Osteoblast (primary cell): ENCODE measurements around the gene CWC22. TPM values are rescaled to one million over a fixed set of nuclear protein-coding genes. Genes with fewer than 3 reads are reported as not detected.

Source experiments
- DNase-seq: peaks from one replicate; pipeline ENCODE4 v3.0.0; 2011; ENCODE audit warnings: low spot score, mixed read lengths; ENCODE audit not compliant: insufficient read length; ENCODE audit errors: missing footprints
- H2AFZ ChIP-seq: 2 replicates; pipeline ENCODE4 v1.6.0; 2011; ENCODE audit warnings: mild to moderate bottlenecking, low read length
- H3K27ac ChIP-seq: 2 replicates; pipeline ENCODE4 v1.5.1; 2011; ENCODE audit warnings: mild to moderate bottlenecking, low read depth, low read length, moderate library complexity
- H3K27me3 ChIP-seq: 2 replicates; pipeline ENCODE4 v1.6.0; 2012; ENCODE audit warnings: mild to moderate bottlenecking, control low read depth, inconsistent platforms, low read length, moderate library complexity; ENCODE audit not compliant: insufficient read depth
- H3K36me3 ChIP-seq: 2 replicates; pipeline ENCODE4 v1.5.1; 2011; ENCODE audit warnings: mild to moderate bottlenecking, low read length, control low read depth, moderate library complexity; ENCODE audit not compliant: insufficient read depth
- H3K4me1 ChIP-seq: 2 replicates; pipeline ENCODE4 v1.5.1; 2011; ENCODE audit warnings: mild to moderate bottlenecking, low read length, control low read depth, moderate library complexity; ENCODE audit not compliant: insufficient read depth
- H3K4me2 ChIP-seq: 2 replicates; pipeline ENCODE4 v1.6.0; 2011; ENCODE audit warnings: mild to moderate bottlenecking, low read length; ENCODE audit not compliant: insufficient read depth
- H3K4me3 ChIP-seq: fragments of 200-600 bp; sonication (generic); 3 replicates; pipeline ENCODE4 v1.5.1; 2012; ENCODE audit warnings: mild to moderate bottlenecking, low read length, inconsistent platforms; ENCODE audit not compliant: insufficient read depth
- H3K79me2 ChIP-seq: 2 replicates; pipeline ENCODE4 v1.6.0; 2012; ENCODE audit warnings: mild to moderate bottlenecking, low read length, control low read depth, inconsistent platforms; ENCODE audit not compliant: insufficient read depth
- H3K9me3 ChIP-seq: 2 replicates; pipeline ENCODE4 v1.5.1; 2011; ENCODE audit warnings: low read depth, low read length, control low read depth
- H4K20me1 ChIP-seq: 2 replicates; pipeline ENCODE4 v1.6.0; 2012; ENCODE audit warnings: mild to moderate bottlenecking, low read length, control low read depth; ENCODE audit not compliant: insufficient read depth
- small RNA-seq: library from RNA; depleted of rRNA; stranded (forward); fragments of <200 nt; gene quantifications from one replicate; pipeline ENCODE3, GENCODE V24; 2012
- total RNA-seq: library from RNA; depleted of rRNA; stranded (reverse); fragments of >200 nt; gene quantifications from 2 replicates; pipeline ENCODE4 v1.2.3, GENCODE V29; 2012
- TF ChIP-seq, protein P1 (sequence below): IDR thresholded peaks from 2 replicates; pipeline ENCODE4 v1.5.1; 2011; ENCODE audit warnings: mild to moderate bottlenecking, low read depth, low read length, moderate library complexity; ENCODE audit errors: extremely low read depth

Gene CWC22
- total RNA-seq, 1 donor = 15.2 TPM

DNA sequence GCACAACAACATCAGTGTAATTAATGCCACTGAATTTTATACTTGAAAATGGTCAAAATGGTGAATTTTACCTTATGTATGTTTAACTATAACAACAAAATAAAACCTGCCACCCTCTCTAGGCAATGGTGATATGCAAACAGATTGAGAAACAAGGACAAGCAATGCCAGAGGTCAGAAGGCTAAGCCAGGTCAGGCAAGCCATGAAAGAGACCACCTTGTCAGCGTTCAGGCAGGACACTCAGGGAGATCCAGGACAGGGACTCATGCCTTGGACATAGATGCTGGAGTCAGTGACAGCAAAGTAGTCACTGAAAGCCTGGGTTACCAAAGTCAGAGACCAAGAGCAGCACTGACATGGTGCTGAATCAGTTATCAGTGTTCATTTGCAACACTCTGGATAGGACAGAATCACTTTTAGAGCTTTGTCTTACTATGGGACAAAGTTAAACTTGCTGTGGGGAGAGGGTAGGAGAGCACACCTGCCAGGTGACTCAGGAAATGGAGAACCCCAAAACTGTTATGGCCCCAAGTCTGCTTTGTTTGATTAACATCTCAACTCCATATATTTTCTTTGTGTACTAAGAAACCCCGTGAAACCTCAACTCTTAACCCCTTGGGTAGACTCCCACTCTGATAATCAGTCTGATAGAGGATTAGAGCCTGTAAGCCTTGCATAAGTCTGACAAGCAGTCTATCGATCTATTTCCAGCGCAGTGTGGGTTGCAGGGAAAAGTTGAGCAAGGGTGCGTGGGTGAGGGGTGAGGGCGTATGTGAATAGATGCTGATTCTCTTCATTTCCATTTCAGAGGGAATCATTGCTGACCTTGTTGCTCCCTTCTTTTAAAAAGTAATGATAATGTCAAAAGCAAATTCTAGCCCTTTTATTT, 97.0 kb downstream of the CWC22 start:
- H3K4me1 ChIP-seq = no peaks in the 10 kb centered on the region
- H3K27me3 ChIP-seq = peaks cover 8% of the 10 kb centered on the region
- no peak overlapping the region for H3K4me3 ChIP-seq
- H2AFZ ChIP-seq = no peak overlapping the region
- H3K4me2 ChIP-seq = no peak overlapping the region
- H3K36me3 ChIP-seq = no peaks in the 10 kb centered on the region
- no peaks in the 10 kb centered on the region for H4K20me1 ChIP-seq
- H3K27ac ChIP-seq = no peak overlapping the region
- TF ChIP-seq, protein P1, sequence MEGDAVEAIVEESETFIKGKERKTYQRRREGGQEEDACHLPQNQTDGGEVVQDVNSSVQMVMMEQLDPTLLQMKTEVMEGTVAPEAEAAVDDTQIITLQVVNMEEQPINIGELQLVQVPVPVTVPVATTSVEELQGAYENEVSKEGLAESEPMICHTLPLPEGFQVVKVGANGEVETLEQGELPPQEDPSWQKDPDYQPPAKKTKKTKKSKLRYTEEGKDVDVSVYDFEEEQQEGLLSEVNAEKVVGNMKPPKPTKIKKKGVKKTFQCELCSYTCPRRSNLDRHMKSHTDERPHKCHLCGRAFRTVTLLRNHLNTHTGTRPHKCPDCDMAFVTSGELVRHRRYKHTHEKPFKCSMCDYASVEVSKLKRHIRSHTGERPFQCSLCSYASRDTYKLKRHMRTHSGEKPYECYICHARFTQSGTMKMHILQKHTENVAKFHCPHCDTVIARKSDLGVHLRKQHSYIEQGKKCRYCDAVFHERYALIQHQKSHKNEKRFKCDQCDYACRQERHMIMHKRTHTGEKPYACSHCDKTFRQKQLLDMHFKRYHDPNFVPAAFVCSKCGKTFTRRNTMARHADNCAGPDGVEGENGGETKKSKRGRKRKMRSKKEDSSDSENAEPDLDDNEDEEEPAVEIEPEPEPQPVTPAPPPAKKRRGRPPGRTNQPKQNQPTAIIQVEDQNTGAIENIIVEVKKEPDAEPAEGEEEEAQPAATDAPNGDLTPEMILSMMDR = no peak
- H3K9me3 ChIP-seq = no peaks in the 10 kb centered on the region
- H3K79me2 ChIP-seq = no peaks in the 10 kb centered on the region
- DNase-seq = no peak

DNA sequence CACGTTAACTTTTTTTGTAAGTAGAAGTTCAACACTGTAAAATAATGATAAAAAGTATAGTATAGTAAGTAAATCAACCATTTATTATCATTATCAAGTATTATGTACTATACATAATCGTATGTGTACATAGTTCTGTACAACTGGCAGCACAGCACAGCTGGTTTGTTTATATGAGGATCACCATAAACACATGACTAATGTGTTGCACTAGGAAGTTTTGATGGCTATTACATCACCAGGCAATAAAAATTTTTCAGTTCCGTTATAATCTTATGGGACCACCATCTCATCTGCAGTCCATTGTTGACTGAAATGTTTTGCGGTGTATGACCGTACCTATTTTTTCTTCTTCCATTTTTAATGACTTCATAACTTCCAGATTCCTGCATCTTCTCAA, 106.4 kb downstream of the CWC22 start:
- H3K4me1 ChIP-seq = no peaks in the 10 kb centered on the region
- TF ChIP-seq, protein P1 = no peak
- no peak overlapping the region for H3K4me2 ChIP-seq
- H3K27ac ChIP-seq = no peak overlapping the region
- H3K4me3 ChIP-seq = no peak overlapping the region
- H3K27me3 ChIP-seq = peaks cover 2% of the 10 kb centered on the region
- no peaks in the 10 kb centered on the region for H3K36me3 ChIP-seq
- no peak overlapping the region for H2AFZ ChIP-seq
- DNase-seq = no peak
- H4K20me1 ChIP-seq = no peaks in the 10 kb centered on the region
- no peaks in the 10 kb centered on the region for H3K79me2 ChIP-seq
- H3K9me3 ChIP-seq = no peaks in the 10 kb centered on the region

DNA sequence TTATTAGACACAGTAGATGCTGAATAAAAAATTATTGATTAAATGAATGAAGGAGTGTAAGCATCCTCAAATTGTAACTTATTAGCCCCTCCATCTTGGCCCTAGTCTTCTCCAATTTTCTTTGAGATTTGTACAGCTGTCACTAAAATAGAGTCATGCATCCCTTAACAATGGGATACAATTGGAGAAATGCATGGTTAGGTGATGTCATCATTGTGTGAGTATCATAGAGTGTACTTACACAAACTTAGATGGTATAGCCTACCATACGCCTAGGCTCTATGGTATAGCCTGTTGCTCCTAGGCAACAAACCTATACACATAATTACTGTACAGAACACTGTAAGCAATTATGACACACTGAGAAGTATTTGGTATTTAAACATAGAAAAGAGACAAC, 107.4 kb downstream of the CWC22 start:
- no peaks in the 10 kb centered on the region for H3K4me1 ChIP-seq
- H2AFZ ChIP-seq = no peak overlapping the region
- H3K4me2 ChIP-seq = no peak overlapping the region
- H3K9me3 ChIP-seq = no peaks in the 10 kb centered on the region
- no peaks in the 10 kb centered on the region for H4K20me1 ChIP-seq
- no peak overlapping the region for H3K4me3 ChIP-seq
- no peaks in the 10 kb centered on the region for H3K79me2 ChIP-seq
- H3K27ac ChIP-seq = no peak overlapping the region
- H3K36me3 ChIP-seq = no peaks in the 10 kb centered on the region
- TF ChIP-seq, protein P1 = no peak
- no peak for DNase-seq
- peaks cover under 1% of the 10 kb centered on the region for H3K27me3 ChIP-seq

DNA sequence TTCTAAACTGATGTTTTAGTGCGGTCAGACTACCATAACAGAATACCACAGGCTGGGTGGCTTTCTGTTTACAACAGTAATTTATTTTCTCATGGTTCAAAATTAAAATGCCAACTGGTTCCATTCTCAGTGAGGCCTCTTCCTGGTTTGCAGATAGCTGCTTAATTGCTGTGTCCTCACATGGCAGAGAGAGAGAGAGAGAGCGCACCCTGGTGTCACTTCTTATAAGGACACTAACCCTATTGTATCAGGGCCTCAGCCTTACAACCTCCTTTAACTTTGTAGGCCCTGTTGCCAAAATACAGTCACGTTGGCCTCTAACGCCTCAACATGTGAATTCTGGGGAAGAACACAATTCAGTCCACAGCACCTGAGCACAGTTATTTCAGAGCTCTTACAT, 108.2 kb downstream of the CWC22 start:
- H4K20me1 ChIP-seq = no peaks in the 10 kb centered on the region
- no peaks in the 10 kb centered on the region for H3K79me2 ChIP-seq
- H3K4me1 ChIP-seq = no peaks in the 10 kb centered on the region
- no peak overlapping the region for H3K27ac ChIP-seq
- H3K9me3 ChIP-seq = no peaks in the 10 kb centered on the region
- TF ChIP-seq, protein P1 = peak; percentile 53
- no peaks in the 10 kb centered on the region for H3K36me3 ChIP-seq
- H3K4me3 ChIP-seq = no peak overlapping the region
- peaks cover 3% of the 10 kb centered on the region for H3K27me3 ChIP-seq
- no peak overlapping the region for H2AFZ ChIP-seq
- H3K4me2 ChIP-seq = no peak overlapping the region
- DNase-seq = no peak

Small RNAs within 50 kb of the gene (small RNA-seq; reads per million reads assigned to genes)
- gene RF00416 = not detected

Other genes with a start within 250 kb of the CWC22 start
- 0.29 and 1.1 TPM in 2 replicates for gene ZNF385B, start 145.7 kb downstream of the CWC22 start, total RNA-seq